ENCODE measurements around the gene PCDH15.

DNA sequence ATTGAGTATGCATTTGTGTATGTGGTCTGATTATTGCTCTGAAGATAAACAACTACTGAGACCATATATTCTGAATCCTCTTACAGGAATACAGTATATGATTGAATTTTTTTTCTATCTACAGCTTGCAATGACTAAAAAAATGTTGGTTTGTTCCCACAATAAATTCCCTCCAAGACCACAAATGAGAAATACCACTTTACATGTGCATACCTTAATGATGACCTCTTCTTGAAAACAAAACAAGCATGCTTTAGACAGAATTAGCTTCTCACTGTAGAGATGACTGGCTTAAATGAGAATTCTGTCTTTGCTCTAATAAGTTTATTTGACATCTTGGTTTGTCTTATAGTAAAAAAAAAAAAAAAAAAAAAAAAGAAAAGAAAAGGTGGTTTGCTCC is 241.5 kb downstream of the PCDH15 start:
- TF ChIP-seq CTCF (IDR thresholded peaks at IDR 0.05; ENCODE audit: poor library complexity) = no peak
- no peak for TF ChIP-seq EZH2 (IDR thresholded peaks at IDR 0.05; ENCODE audit: borderline replicate concordance)
- TF ChIP-seq EZH2phosphoT487 (IDR thresholded peaks at IDR 0.05; ENCODE audit: low read depth, severe bottlenecking, unreplicated experiment) = no peak
